ENCODE data around the gene KRT16. TPM values are rescaled to one million over a fixed set of nuclear protein-coding genes. Genes with fewer than 3 reads are reported as not detected.

The KRT16 gene
- total and polyA plus RNA-seq, 2 donors (not counting 1 experiment from before 2014, with no cell fraction given), result not detected

GRCh38 chr17:41654678-41655607, 42.4 kb upstream of the KRT16 start:
- H3K79me2 ChIP-seq (ENCODE audit: control insufficient read depth, insufficient read depth, low read length), result no peaks in the 10 kb centered on the region
- H3K27me3 ChIP-seq (replicated peaks in 1 of 4; ENCODE audit: control extremely low read depth in 1 of 4, control insufficient read depth in 3 of 4, insufficient read depth in 4 of 4, low read length in 3 of 4), result no peaks in the 10 kb centered on the region
- H3K4me3 ChIP-seq (ENCODE audit: control extremely low read depth in 1 of 5, extremely low read depth in 1 of 5, insufficient read depth in 1 of 5, low read depth in 2 of 5, low read length in 4 of 5), result no peak overlapping the region
- intact Hi-C loops (cut with micrococcal nuclease), result no loop called here
- Mint-ChIP-seq H3K27me3 (no peaks in the 10 kb centered on the region), H3K4me1 (no peaks in the 10 kb centered on the region), H3K27ac (no peak overlapping the region), H3K9me3 (ENCODE audit: insufficient read depth) (no peaks in the 10 kb centered on the region), H3K4me3 (no peak overlapping the region)
- H3K36me3 ChIP-seq (replicated peaks in 1 of 2; ENCODE audit: control extremely low read depth in 1 of 2, control insufficient read depth in 1 of 2, extremely low read depth in 1 of 2, insufficient read depth in 2 of 2, low read length in 1 of 2), result no peaks in the 10 kb centered on the region
- no peak overlapping the region for H3K4me2 ChIP-seq (replicated peaks; ENCODE audit: low read depth, low read length, poor library complexity, severe bottlenecking)
- ATAC-seq (ENCODE audit: low read depth) (no peak), DNase-seq (no peak)
- H3K9me3 ChIP-seq (ENCODE audit: control extremely low read depth in 1 of 3, control insufficient read depth in 2 of 3, insufficient read depth in 1 of 3, low read length in 2 of 3), result no peaks in the 10 kb centered on the region
- ChIA-PET CTCF (interaction anchor here (11.9 kb wide), 1 partner anchor 10 kb away, joined by 438 read pairs; no protein-coding TSS in a partner anchor), POLR2A (no interaction called here)
- WGBS (ENCODE audit: insufficient coverage), result 90% methylated on average over 19 of the region's 24 CpGs
- no peak overlapping the region for H3K27ac ChIP-seq (ENCODE audit: low read length in 2 of 2)
- H2AFZ ChIP-seq (ENCODE audit: insufficient read depth, low read depth, low read length, poor library complexity, severe bottlenecking), result no peak overlapping the region
- H4K20me1 ChIP-seq (ENCODE audit: control insufficient read depth, insufficient read depth, low read length, poor library complexity, severe bottlenecking), result no peaks in the 10 kb centered on the region
- no peak for TF ChIP-seq EZH2 (IDR thresholded peaks at IDR 0.05; ENCODE audit: borderline replicate concordance, insufficient read depth, low read depth, low read length, poor library complexity, severe bottlenecking)
- no peak for TF ChIP-seq CTCF (IDR thresholded peaks at IDR 0.05)
- H3K4me1 ChIP-seq (ENCODE audit: control insufficient read depth in 2 of 2, insufficient read depth in 2 of 2, low read length in 2 of 2), result no peaks in the 10 kb centered on the region
- H3K9ac ChIP-seq (ENCODE audit: low read length), result no peak overlapping the region

Data from B cell (primary cell).